ENCODE data around the gene ESRP2.

ESRP2 gene

GRCh38 chr16:68179196-68179795, 56.6 kb downstream of the ESRP2 start:
- no peak for TF ChIP-seq CTCF (conservative IDR thresholded peaks at IDR 0.05; ENCODE audit: low read length)
- TF ChIP-seq EZH2phosphoT487 (IDR thresholded peaks at IDR 0.05; ENCODE audit: borderline replicate concordance) = no peak
- no peak overlapping the region for H3K9ac ChIP-seq (ENCODE audit: low read depth, low read length, poor library complexity, severe bottlenecking)

More at GRCh38 chr16:68179196-68179795, 56.6 kb downstream of the ESRP2 start:
- H3K79me2 ChIP-seq (ENCODE audit: insufficient read depth, low read length) = no peaks in the 10 kb centered on the region
- peaks cover 81% of the 10 kb centered on the region; the same call in 1 of the 2 replicates for H3K36me3 ChIP-seq (ENCODE audit: insufficient read depth, low read length)
- H3K9me3 ChIP-seq (ENCODE audit: insufficient read depth, low read depth, low read length) = no peaks in the 10 kb centered on the region
- no peak overlapping the region for H2AFZ ChIP-seq (ENCODE audit: low read length)
- H3K4me2 ChIP-seq (ENCODE audit: low read depth, low read length, poor library complexity, severe bottlenecking) = no peak overlapping the region
- H3K4me1 ChIP-seq (ENCODE audit: insufficient read depth, low read length, poor library complexity, severe bottlenecking) = no peaks in the 10 kb centered on the region
- H3K4me3 ChIP-seq (ENCODE audit: low read length, poor library complexity, severe bottlenecking) = no peak overlapping the region
- H4K20me1 ChIP-seq (ENCODE audit: insufficient read depth, low read length, poor library complexity, severe bottlenecking) = peaks cover under 1% of the 10 kb centered on the region
- H3K27me3 ChIP-seq (ENCODE audit: insufficient read depth, low read length, poor library complexity, severe bottlenecking) = no peaks in the 10 kb centered on the region
- H3K9me2 ChIP-seq (replicated peaks; ENCODE audit: low read depth, low read length) = no peaks in the 10 kb centered on the region
- no peaks in the 10 kb centered on the region for H3F3A ChIP-seq (ENCODE audit: low read depth)
